Liver (tissue), 9 donors: ENCODE results near the gene ELL. TPM values are rescaled to one million over a fixed set of nuclear protein-coding genes. Genes with fewer than 3 reads are reported as not detected.
A peak's percentile ranks its signal among the peaks of the same experiment; 100 is the strongest.
"Not testable (repeated sequence)": the region's sequence is repeated elsewhere in the genome, so short reads cannot be mapped to it uniquely, and the experiment has no call there.

Experiments
- DNase-seq: peaks from one replicate; pipeline ENCODE4 v3.0.0-alpha.2; 2017; ENCODE audit warnings: low spot score
- H3K27ac ChIP-seq, 2 donors: one replicate each; pipeline ENCODE4 v1.7.0; 2013; ENCODE audit warnings: inconsistent platforms in 2 of 2, low read length in 2 of 2, control low read depth in 1 of 2, low read depth in 1 of 2, mild to moderate bottlenecking in 1 of 2
- H3K27me3 ChIP-seq, 4 donors: one replicate each; pipeline versions ENCODE4 v1.6.1 to v1.7.0; 2013; ENCODE audit warnings: low read length in 3 of 4, inconsistent platforms in 1 of 4, mild to moderate bottlenecking in 1 of 4, moderate library complexity in 1 of 4; ENCODE audit not compliant: control insufficient read depth in 4 of 4, insufficient read depth in 4 of 4
- H3K36me3 ChIP-seq, 4 donors: one replicate each; pipeline versions ENCODE4 v1.6.1 to v1.7.0; 2013; ENCODE audit warnings: low read length in 3 of 4, mild to moderate bottlenecking in 3 of 4, low read depth in 1 of 4, moderate library complexity in 1 of 4; ENCODE audit not compliant: control insufficient read depth in 4 of 4, insufficient read depth in 3 of 4
- H3K4me1 ChIP-seq, 4 donors: one replicate each; pipeline versions ENCODE4 v1.6.1 to v1.7.0; 2013; ENCODE audit warnings: low read length in 3 of 4, mild to moderate bottlenecking in 3 of 4, moderate library complexity in 1 of 4; ENCODE audit not compliant: control insufficient read depth in 4 of 4, insufficient read depth in 4 of 4
- H3K4me3 ChIP-seq, 3 donors: one replicate each; pipeline versions ENCODE4 v1.6.1 to v1.7.0; 2013; ENCODE audit warnings: low read length in 3 of 3, control low read depth in 1 of 3, low read depth in 1 of 3, mild to moderate bottlenecking in 1 of 3
- H3K9ac ChIP-seq, 2 donors: one replicate each; pipeline ENCODE4 v1.7.0; 2013; ENCODE audit warnings: low read length in 2 of 2, mild to moderate bottlenecking in 2 of 2, moderate library complexity in 2 of 2, control low read depth in 1 of 2, low read depth in 1 of 2
- H3K9me3 ChIP-seq, 4 donors: one replicate each; pipeline versions ENCODE4 v1.6.1 to v1.7.0; 2013; ENCODE audit warnings: low read length in 3 of 4; ENCODE audit not compliant: control insufficient read depth in 4 of 4
- CTCF ChIP-seq: fragments of 150-350 bp; IDR thresholded peaks from 2 replicates; pipeline ENCODE4 v1.5.1; 2017; ENCODE audit warnings: improper control_type of control experiment, low read depth, low read length; ENCODE audit not compliant: missing input control
- HNF4A ChIP-seq, 2 donors: conservative IDR thresholded peaks; 2 replicates each; pipeline ENCODE4 v1.6.1; 2016; ENCODE audit warnings: antibody characterized with exemption in 2 of 2, mild to moderate bottlenecking in 2 of 2
- HNF4G ChIP-seq: IDR thresholded peaks from 2 replicates; pipeline ENCODE4 v1.6.1; 2016; ENCODE audit warnings: antibody characterized with exemption
- JUND ChIP-seq, 2 donors: IDR thresholded peaks; 2 replicates each; pipeline ENCODE4 v1.6.1; 2016; ENCODE audit warnings: antibody characterized with exemption in 2 of 2
- NR2F2 ChIP-seq: IDR thresholded peaks from 2 replicates; pipeline ENCODE4 v1.6.1; 2016; ENCODE audit warnings: antibody characterized with exemption
- RAD21 ChIP-seq, 2 donors: IDR thresholded peaks; 2 replicates each; pipeline ENCODE4 v1.6.1; 2016; ENCODE audit warnings: antibody characterized with exemption in 2 of 2, mild to moderate bottlenecking in 2 of 2
- YY1 ChIP-seq: IDR thresholded peaks from 2 replicates; pipeline ENCODE4 v1.6.1; 2016; ENCODE audit warnings: antibody characterized with exemption, mild to moderate bottlenecking
- WGBS: extraction: QIAGEN DNeasy Blood & Tissue Kit; methylation state at CpG from one replicate; pipeline ENCODE4 v1.1.7; 2013; 5-methylcytosine and 5-hydroxymethylcytosine counted together
- polyA plus RNA-seq, 2 donors: library from polyadenylated mRNA; stranded (reverse) in 1 of 2; unstranded in 1 of 2; fragments of 200-250 nt in 1 of 2; fragments of >200 nt in 1 of 2; fragmentation: Nextera tagmentation in 1 of 2; extraction: Ambion mirVana in 1 of 2; gene quantifications; one replicate each; pipeline versions ENCODE4 v1.2.1 to v1.2.3, GENCODE V29; 2013 to 2015
- total RNA-seq, 2 donors: library from RNA; depleted of rRNA; stranded (reverse); fragments of >200 nt; gene quantifications; one replicate each; pipeline ENCODE4 v1.2.3, GENCODE V29; 2014
- TF ChIP-seq, protein P1 (sequence below): IDR thresholded peaks from 2 replicates; pipeline ENCODE4 v1.6.1; 2016; ENCODE audit warnings: antibody characterized with exemption
- donor health status: healthy.
- donor health status: healthy.
- donor health status: healthy.
- donor health status: healthy.
- donor health status: healthy.

The ELL gene
- total and polyA plus RNA-seq, 4 donors: 4.5 to 10.5 (median 6.6) TPM

GRCh38 chr19:18406749-18407148 is 115.1 kb downstream of the ELL start:
- TF ChIP-seq JUND (IDR thresholded peaks at IDR 0.05) (no peak), CTCF (no peak), HNF4A (conservative IDR thresholded peaks at IDR 0.05) (no peak), NR2F2 (no peak), HNF4G (no peak)
- WGBS: 95% methylated on average over 9 of the region's 9 CpGs
- Histone ChIP-seq H3K9me3 (no peaks in the 10 kb centered on the region), H3K36me3 (no peaks in the 10 kb centered on the region), H3K4me1 (peaks cover 1 to 10% (median 4%) of the 10 kb centered on the region in 4 donors), H3K9ac (no peak overlapping the region), H3K4me3 (no peak overlapping the region), H3K27me3 (no peaks in the 10 kb centered on the region), H3K27ac (no peak overlapping the region)
- no peak for DNase-seq

DNA sequence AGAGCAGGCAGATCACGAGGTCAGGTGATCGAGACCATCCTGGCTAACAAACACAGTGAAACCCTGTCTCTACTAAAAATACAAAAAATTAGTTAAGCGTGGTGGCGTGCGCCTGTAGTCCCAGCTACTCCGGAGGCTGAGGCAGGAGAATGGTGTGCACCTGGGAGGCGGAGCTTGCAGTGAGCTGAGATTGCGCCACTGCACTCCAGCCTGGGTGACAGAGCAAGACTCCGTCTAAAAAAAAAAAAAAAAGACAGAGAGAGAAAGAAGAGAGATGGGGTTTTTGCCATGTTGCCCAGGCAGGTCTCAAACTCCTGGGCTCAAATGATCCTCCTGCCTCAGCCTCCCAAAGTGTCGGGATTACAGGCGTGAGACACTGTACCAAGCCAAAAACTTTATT is 116.1 kb downstream of the ELL start:
- H3K4me3 ChIP-seq, DNase-seq, H3K27ac ChIP-seq, H3K27me3 ChIP-seq, H3K9me3 ChIP-seq, H3K9ac ChIP-seq, H3K36me3 ChIP-seq: not testable (repeated sequence)
- H3K4me1 ChIP-seq: peaks cover 1 to 10% (median 4%) of the 10 kb centered on the region in 4 donors
- WGBS: 83% methylated on average over 11 of the region's 11 CpGs

GRCh38 chr19:18402455-18403248 is 119.2 kb downstream of the ELL start:
- not testable (repeated sequence) for H3K27me3 ChIP-seq, H3K4me3 ChIP-seq, DNase-seq, H3K36me3 ChIP-seq, H3K9me3 ChIP-seq, H3K27ac ChIP-seq
- Histone ChIP-seq H3K9ac (peak overlapping the region in 1 of 2 donors; percentile 36), H3K4me1 (peaks cover 1 to 24% (median 10%) of the 10 kb centered on the region in 4 donors)
- 64% methylated on average over 18 of the region's 18 CpGs for WGBS

DNA sequence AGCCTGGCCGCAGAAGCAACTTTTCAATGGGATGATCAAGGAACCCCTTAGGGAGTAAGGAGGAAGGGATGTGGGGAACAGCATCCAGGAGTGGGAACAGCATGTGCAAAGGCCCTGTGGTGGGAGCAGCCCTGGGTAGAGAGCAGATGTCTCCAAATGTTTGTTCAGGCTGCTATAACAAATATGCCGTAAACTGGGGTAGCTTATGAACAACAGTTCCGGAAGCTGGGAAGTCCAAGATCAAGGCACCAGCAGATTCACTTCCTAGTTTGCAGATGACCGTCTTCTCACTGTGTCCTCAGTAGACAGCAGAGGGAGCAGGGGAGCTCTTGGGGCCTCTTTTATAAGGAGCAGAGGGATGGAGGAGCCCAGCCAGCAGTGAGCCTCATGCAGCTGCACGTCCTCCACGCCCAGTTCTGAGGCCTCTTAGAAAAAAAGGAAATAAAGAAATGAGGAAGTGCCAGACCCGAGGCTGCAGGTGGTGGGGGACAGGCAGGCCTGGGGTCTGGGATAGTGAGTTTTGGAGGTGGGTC is 120.2 kb downstream of the ELL start:
- no peak overlapping the region for H3K9ac ChIP-seq
- no peaks in the 10 kb centered on the region for H3K36me3 ChIP-seq
- no peak overlapping the region for H3K4me3 ChIP-seq
- peak; percentile 26 to 37 for TF ChIP-seq RAD21 (IDR thresholded peaks at IDR 0.05)
- no peak for TF ChIP-seq YY1
- TF ChIP-seq, protein P1, sequence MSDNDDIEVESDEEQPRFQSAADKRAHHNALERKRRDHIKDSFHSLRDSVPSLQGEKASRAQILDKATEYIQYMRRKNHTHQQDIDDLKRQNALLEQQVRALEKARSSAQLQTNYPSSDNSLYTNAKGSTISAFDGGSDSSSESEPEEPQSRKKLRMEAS: no peak
- DNase-seq: no peak
- H3K27ac ChIP-seq: no peak overlapping the region
- 69% methylated on average over 7 of the region's 7 CpGs for WGBS
- H3K4me1 ChIP-seq: peaks cover 9 to 32% (median 19%) of the 10 kb centered on the region in 4 donors
- no peaks in the 10 kb centered on the region for H3K9me3 ChIP-seq
- H3K27me3 ChIP-seq: no peaks in the 10 kb centered on the region
